Osteoblast (primary cell): ENCODE data around the gene MACROD2. TPM values are rescaled to one million over a fixed set of nuclear protein-coding genes. Genes with fewer than 3 reads are reported as not detected.
"Not testable (repeated sequence)": the region's sequence is repeated elsewhere in the genome, so short reads cannot be mapped to it uniquely, and the experiment has no call there.

Experiments used
- DNase-seq: peaks from one replicate; pipeline ENCODE4 v3.0.0; 2011; ENCODE audit warnings: low spot score, mixed read lengths; ENCODE audit not compliant: insufficient read length; ENCODE audit errors: missing footprints
- H2AFZ ChIP-seq: 2 replicates; pipeline ENCODE4 v1.6.0; 2011; ENCODE audit warnings: mild to moderate bottlenecking, low read length
- H3K27ac ChIP-seq: 2 replicates; pipeline ENCODE4 v1.5.1; 2011; ENCODE audit warnings: mild to moderate bottlenecking, low read depth, low read length, moderate library complexity
- H3K27me3 ChIP-seq: 2 replicates; pipeline ENCODE4 v1.6.0; 2012; ENCODE audit warnings: mild to moderate bottlenecking, control low read depth, inconsistent platforms, low read length, moderate library complexity; ENCODE audit not compliant: insufficient read depth
- H3K36me3 ChIP-seq: 2 replicates; pipeline ENCODE4 v1.5.1; 2011; ENCODE audit warnings: mild to moderate bottlenecking, low read length, control low read depth, moderate library complexity; ENCODE audit not compliant: insufficient read depth
- H3K4me1 ChIP-seq: 2 replicates; pipeline ENCODE4 v1.5.1; 2011; ENCODE audit warnings: mild to moderate bottlenecking, low read length, control low read depth, moderate library complexity; ENCODE audit not compliant: insufficient read depth
- H3K4me2 ChIP-seq: 2 replicates; pipeline ENCODE4 v1.6.0; 2011; ENCODE audit warnings: mild to moderate bottlenecking, low read length; ENCODE audit not compliant: insufficient read depth
- H3K4me3 ChIP-seq: fragments of 200-600 bp; sonication (generic); 3 replicates; pipeline ENCODE4 v1.5.1; 2012; ENCODE audit warnings: mild to moderate bottlenecking, low read length, inconsistent platforms; ENCODE audit not compliant: insufficient read depth
- H3K79me2 ChIP-seq: 2 replicates; pipeline ENCODE4 v1.6.0; 2012; ENCODE audit warnings: mild to moderate bottlenecking, low read length, control low read depth, inconsistent platforms; ENCODE audit not compliant: insufficient read depth
- H3K9me3 ChIP-seq: 2 replicates; pipeline ENCODE4 v1.5.1; 2011; ENCODE audit warnings: low read depth, low read length, control low read depth
- H4K20me1 ChIP-seq: 2 replicates; pipeline ENCODE4 v1.6.0; 2012; ENCODE audit warnings: mild to moderate bottlenecking, low read length, control low read depth; ENCODE audit not compliant: insufficient read depth
- total RNA-seq: library from RNA; depleted of rRNA; stranded (reverse); fragments of >200 nt; gene quantifications from 2 replicates; pipeline ENCODE4 v1.2.3, GENCODE V29; 2012
- TF ChIP-seq, protein P1 (sequence below): IDR thresholded peaks from 2 replicates; pipeline ENCODE4 v1.5.1; 2011; ENCODE audit warnings: mild to moderate bottlenecking, low read depth, low read length, moderate library complexity; ENCODE audit errors: extremely low read depth

MACROD2 gene
- total RNA-seq, 1 donor: 4.0 TPM

DNA sequence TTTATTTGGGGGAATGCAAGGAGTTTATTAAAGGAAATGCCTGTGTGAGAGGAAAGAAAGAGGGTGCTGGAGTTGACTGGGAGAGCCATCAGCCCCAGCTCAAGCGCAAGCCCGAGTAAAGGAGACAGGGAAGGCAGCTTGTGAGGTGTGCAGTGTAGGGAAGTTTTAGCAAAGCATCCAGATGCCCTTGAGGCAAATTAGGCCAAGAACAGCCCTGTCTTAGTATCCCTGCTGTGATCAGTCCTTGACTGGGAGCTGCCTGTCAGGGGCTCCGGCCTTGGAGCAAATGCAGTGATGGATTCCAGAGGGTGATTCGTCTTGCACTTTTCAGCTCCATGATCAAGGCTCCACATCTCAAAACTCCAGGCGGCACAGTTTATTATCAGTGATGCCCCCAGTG is 2016.2 kb downstream of the MACROD2 start:
- H3K36me3 ChIP-seq: no peaks in the 10 kb centered on the region
- no peaks in the 10 kb centered on the region for H3K9me3 ChIP-seq
- no peak overlapping the region for H3K4me3 ChIP-seq
- H3K4me2 ChIP-seq: no peak overlapping the region
- DNase-seq: no peak
- H3K4me1 ChIP-seq: no peaks in the 10 kb centered on the region
- H4K20me1 ChIP-seq: no peaks in the 10 kb centered on the region
- H3K27me3 ChIP-seq: no peaks in the 10 kb centered on the region
- H3K27ac ChIP-seq: no peak overlapping the region
- TF ChIP-seq, protein P1, sequence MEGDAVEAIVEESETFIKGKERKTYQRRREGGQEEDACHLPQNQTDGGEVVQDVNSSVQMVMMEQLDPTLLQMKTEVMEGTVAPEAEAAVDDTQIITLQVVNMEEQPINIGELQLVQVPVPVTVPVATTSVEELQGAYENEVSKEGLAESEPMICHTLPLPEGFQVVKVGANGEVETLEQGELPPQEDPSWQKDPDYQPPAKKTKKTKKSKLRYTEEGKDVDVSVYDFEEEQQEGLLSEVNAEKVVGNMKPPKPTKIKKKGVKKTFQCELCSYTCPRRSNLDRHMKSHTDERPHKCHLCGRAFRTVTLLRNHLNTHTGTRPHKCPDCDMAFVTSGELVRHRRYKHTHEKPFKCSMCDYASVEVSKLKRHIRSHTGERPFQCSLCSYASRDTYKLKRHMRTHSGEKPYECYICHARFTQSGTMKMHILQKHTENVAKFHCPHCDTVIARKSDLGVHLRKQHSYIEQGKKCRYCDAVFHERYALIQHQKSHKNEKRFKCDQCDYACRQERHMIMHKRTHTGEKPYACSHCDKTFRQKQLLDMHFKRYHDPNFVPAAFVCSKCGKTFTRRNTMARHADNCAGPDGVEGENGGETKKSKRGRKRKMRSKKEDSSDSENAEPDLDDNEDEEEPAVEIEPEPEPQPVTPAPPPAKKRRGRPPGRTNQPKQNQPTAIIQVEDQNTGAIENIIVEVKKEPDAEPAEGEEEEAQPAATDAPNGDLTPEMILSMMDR: no peak
- H2AFZ ChIP-seq: no peak overlapping the region
- no peaks in the 10 kb centered on the region for H3K79me2 ChIP-seq

DNA sequence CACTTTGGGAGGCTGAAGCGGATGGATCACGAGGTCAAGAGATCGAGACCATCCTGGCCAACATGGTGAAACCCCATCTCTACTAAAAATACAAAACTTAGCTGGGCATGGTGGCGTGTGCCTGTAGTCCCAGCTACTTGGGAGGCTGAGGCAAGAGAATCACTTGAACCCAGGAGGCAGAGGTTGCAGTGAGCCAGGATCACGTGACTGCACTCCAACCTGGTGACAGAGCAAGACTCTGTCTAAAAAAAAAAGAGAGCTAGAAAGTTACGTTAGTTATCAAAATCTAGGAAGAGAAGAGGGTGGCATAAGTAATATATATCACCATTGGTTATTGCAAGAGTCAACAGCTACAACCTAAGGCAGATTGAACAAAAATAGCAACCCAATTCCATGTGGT is 2017.6 kb downstream of the MACROD2 start:
- not testable (repeated sequence) for H3K79me2 ChIP-seq, H3K36me3 ChIP-seq, H4K20me1 ChIP-seq, H3K4me3 ChIP-seq, H2AFZ ChIP-seq, H3K4me1 ChIP-seq, H3K27ac ChIP-seq, DNase-seq, H3K4me2 ChIP-seq, H3K9me3 ChIP-seq, H3K27me3 ChIP-seq

DNA sequence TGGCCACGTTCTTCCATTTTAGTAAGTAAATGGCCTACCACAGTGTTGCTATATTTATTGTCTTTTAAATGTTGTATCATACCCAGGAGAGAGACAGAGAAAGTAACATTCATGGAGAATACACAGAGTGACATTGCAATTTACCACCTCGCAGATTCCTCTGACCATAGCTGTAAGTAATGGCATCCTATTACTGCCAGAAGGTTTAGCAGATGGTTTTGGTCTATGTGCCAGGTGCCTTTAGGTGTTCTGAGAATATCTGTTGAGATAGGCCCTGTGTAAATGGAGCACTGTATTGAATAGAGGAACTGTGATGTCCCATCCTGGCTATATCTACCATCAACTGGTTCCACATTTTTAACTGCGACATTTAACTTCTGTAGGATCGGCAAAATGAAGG is 2018.3 kb downstream of the MACROD2 start:
- no peaks in the 10 kb centered on the region for H3K79me2 ChIP-seq

DNA sequence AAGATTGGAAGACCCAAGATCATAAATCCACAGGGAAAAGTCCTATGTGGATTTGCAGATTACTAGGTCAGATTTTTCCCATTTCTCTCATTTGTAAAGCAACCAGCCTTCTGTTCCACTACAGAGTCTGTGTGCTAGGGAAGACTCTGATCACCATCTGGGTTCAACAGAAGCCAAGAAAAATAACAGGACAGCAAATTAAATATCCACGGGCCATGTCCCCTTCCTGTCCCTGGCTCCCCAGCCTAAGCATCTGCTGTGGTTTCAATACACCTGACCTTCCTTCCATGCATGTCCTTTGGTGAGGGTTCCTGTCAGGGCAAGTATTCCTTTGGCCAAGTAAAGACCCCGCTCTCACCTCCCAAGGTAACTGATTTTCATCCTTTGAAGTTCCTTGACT is 2019.1 kb downstream of the MACROD2 start:
- Histone ChIP-seq H3K27me3 (no peaks in the 10 kb centered on the region), H4K20me1 (no peaks in the 10 kb centered on the region), H3K4me1 (no peaks in the 10 kb centered on the region), H3K27ac (no peak overlapping the region), H3K79me2 (no peaks in the 10 kb centered on the region), H3K4me3 (no peak overlapping the region), H3K9me3 (no peaks in the 10 kb centered on the region), H3K4me2 (no peak overlapping the region), H2AFZ (no peak overlapping the region), H3K36me3 (no peaks in the 10 kb centered on the region)
- TF ChIP-seq, protein P1: no peak
- no peak for DNase-seq

More for the DNA sequence above, 2018.3 kb downstream of the MACROD2 start:
- TF ChIP-seq, protein P1: no peak
- Histone ChIP-seq H3K9me3 (no peaks in the 10 kb centered on the region), H3K4me1 (no peaks in the 10 kb centered on the region), H3K36me3 (no peaks in the 10 kb centered on the region), H2AFZ (no peak overlapping the region), H3K27ac (no peak overlapping the region), H4K20me1 (no peaks in the 10 kb centered on the region), H3K4me3 (no peak overlapping the region), H3K4me2 (no peak overlapping the region), H3K27me3 (no peaks in the 10 kb centered on the region)
- peak; percentile 49 for DNase-seq
